GM10248 (cell line): ENCODE measurements around the gene FAM20C.

Experiments
- CTCF ChIA-PET: fragments of 300-600 bp; sonication (Branson Sonifier 250); formaldehyde crosslinking; extraction: SDS; loops from one replicate; lab custom pipeline; 2021; ENCODE audit warnings: antibody characterized with exemption; lab: Yijun Ruan, JAX
- POLR2A ChIA-PET: fragments of 350-650 bp; sonication (Branson Sonifier 250); formaldehyde crosslinking; extraction: SDS; loops from one replicate; lab custom pipeline; 2020; ENCODE audit warnings: antibody characterized with exemption; lab: Yijun Ruan, JAX
- DNase-seq: peaks from one replicate; pipeline ENCODE4 v3.0.0; 2012; ENCODE audit errors: extremely low spot score
- CTCF ChIP-seq: IDR thresholded peaks from 2 replicates; pipeline ENCODE4 v1.5.1; 2012; ENCODE audit warnings: mild to moderate bottlenecking, low read depth; ENCODE audit errors: extremely low read depth, missing control alignments, control extremely low read depth

FAM20C gene

GRCh38 chr7:210401-210925 lies 18.1 kb downstream of the FAM20C start:
- DNase-seq, result no peak
- POLR2A ChIA-PET, result no interaction called here
- no peak for TF ChIP-seq CTCF
- CTCF ChIA-PET, result no interaction called here

GRCh38 chr7:211033-211714 lies 18.8 kb downstream of the FAM20C start:
- TF ChIP-seq CTCF, result no peak
- ChIA-PET CTCF (no interaction called here), POLR2A (no interaction called here)
- DNase-seq, result no peak

- TF ChIP-seq CTCF, result no peak
- DNase-seq, result no peak
- POLR2A ChIA-PET, result no interaction called here
- CTCF ChIA-PET, result no interaction called here
Observed at GRCh38 chr7:211715-212058, 19.3 kb downstream of the FAM20C start.

GRCh38 chr7:212754-213153 lies 20.4 kb downstream of the FAM20C start:
- DNase-seq, result no peak
- CTCF ChIA-PET, result no interaction called here
- POLR2A ChIA-PET, result no interaction called here
- no peak for TF ChIP-seq CTCF

GRCh38 chr7:213324-213993 lies 21.1 kb downstream of the FAM20C start:
- ChIA-PET CTCF (interaction anchor here (1.2 kb wide), 1 partner anchor 13 kb away, joined by 4 read pairs; no protein-coding TSS in a partner anchor), POLR2A (no interaction called here)
- DNase-seq, result no peak
- no peak for TF ChIP-seq CTCF

- ChIA-PET CTCF (interaction anchor here (1.2 kb wide), 1 partner anchor 14 kb away, joined by 4 read pairs; no protein-coding TSS in a partner anchor), POLR2A (no interaction called here)
- no peak for TF ChIP-seq CTCF
- DNase-seq, result no peak
Observed at GRCh38 chr7:214410-215212, 22.2 kb downstream of the FAM20C start.
